ELR (cell line): ENCODE results near the gene PTPRG.
"Not testable (repeated sequence)": the region's sequence is repeated elsewhere in the genome, so short reads cannot be mapped to it uniquely, and the experiment has no call there.

Source experiments
- DNase-seq: peaks from one replicate; pipeline ENCODE4 v3.0.0-alpha.2; 2015; ENCODE audit warnings: low read depth

PTPRG gene

DNA sequence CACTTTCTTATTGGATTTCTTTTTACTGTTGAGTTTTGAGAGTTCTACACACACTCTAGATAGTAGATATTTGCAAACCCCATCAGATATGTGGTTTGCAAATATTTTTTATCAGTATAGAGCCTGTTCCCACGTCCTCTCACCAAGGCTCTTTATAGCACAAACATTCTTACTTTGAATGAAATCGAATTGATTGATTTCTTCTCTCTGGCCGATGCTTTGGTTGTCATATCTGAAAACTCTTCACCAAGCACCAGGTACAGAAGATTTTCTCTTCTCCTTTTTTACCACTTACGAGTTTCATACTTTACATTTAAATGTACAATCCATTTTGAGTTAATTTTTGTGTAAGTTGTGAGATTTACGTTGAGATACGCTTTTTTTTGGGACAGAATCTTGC is 163.4 kb downstream of the PTPRG start:
- no peak for DNase-seq

- peak; percentile 22 for DNase-seq
Observed at GRCh38 chr3:61725851-61726333, 164.5 kb downstream of the PTPRG start.

GRCh38 chr3:61727435-61727834 is 166.1 kb downstream of the PTPRG start:
- no peak for DNase-seq

DNA sequence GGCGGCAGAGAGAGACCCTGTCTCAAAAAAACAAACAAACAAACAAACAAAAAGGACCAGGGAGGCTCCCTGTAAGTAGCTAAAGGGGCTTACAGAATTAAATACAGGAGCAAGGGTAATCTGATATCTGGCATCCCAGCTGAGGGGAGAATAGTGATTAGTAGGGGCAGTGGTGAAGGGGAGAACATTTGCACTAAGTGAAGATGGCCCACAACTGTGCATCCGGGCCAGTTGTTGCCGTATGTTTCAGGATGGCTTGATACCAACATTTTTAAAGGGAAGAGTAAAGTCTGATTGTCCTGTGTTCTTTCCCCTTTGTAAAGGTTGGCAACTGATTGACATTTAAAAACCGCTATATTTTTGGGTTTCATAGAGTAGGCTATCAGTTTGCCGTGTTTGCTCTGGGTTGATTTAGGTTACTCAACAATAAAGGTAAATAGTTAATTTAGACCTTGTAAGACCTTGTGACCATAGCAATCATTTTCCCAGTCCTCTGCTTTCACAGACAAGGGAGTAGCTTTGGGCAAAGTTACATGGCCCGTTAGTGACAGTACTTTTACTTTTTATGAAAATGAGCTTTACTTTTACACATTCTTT is 167.8 kb downstream of the PTPRG start:
- no peak for DNase-seq

DNA sequence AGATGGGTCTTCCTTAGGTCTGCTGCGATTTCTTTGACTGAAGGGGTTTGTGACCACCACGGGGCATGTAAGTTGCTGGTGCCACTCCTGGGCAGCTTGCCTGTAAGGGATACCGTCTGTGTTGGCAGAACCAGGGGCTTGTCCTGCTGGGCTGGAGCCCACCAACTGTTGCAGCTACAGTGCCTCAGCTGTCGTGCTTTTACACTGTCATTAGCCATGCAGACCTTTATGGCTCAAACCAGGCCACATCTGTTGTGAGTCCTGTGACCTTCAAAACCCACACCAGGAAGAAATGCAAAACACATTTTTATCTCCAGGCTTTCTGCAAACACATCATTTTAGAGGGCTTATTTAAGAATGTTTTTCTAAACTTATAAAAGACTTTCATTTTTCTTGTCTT is 168.7 kb downstream of the PTPRG start:
- DNase-seq: no peak

DNA sequence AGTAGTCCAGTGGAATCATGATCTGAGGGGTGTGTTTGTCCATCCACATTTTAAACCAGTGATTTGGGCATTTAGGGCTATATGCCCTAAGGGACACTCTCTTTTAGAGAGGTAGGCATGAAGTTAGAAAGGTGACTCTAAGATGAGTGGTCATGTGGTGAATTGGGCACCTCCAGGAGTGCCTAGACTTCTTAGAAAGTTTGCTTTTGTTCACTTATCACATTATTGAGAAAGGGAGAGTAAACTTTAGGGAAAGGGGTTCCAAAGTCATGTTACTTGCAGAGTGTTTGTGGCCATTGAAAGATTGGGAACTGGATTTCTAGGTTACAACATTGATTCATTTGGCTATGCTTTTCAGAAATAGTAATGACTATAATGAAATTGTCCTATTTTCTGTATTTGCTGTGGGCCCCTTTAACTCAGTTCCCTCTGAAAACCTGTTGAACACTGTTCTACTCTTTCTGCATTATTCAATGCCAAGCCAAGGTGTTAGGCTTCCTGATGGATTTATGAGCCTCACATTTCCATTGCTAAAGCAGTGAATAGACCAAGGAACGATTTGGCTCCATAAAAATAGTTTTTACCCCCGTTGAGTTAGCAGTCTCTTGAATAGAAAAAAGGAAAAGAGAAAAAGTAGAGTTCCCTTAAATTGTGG is 169.3 kb downstream of the PTPRG start:
- DNase-seq: no peak

DNA sequence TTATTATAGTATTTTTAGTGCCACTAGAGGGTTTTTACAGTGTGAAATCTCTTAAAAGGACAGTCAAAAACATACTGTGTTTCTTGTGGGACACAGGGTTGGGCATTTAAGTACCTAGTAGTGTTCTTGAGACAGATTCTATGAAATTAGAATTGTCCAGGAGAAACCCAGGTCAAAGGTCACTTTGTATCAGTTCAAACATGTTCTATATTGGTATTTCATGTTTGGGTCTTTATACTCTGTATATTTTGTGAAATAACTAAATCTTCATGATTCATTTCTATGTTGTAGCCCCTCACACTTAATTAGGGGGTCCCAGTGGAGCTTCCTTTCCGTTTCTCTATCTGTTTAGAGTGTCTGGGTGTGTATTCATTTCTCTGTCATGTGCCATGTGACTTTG is 171.6 kb downstream of the PTPRG start:
- DNase-seq: no peak

DNA sequence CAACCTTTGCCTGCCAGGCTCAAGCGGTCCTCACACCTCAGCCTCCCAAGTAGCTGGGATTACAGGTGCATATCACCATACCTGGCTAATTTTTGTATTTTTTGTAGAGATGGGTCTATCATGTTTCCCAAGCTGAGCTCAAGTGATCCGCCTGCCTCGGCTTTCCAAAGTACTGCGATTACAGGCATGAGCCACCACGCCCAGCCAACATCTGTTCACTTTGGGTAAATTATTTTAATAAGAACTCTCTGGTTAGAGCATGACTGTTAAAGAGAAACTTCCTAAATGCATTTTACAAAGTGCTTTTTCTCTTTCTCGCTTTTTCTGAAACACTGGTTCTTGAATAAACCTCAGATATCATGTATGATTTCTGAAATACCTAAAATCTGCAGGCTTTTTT is 172.5 kb downstream of the PTPRG start:
- no peak for DNase-seq

DNA sequence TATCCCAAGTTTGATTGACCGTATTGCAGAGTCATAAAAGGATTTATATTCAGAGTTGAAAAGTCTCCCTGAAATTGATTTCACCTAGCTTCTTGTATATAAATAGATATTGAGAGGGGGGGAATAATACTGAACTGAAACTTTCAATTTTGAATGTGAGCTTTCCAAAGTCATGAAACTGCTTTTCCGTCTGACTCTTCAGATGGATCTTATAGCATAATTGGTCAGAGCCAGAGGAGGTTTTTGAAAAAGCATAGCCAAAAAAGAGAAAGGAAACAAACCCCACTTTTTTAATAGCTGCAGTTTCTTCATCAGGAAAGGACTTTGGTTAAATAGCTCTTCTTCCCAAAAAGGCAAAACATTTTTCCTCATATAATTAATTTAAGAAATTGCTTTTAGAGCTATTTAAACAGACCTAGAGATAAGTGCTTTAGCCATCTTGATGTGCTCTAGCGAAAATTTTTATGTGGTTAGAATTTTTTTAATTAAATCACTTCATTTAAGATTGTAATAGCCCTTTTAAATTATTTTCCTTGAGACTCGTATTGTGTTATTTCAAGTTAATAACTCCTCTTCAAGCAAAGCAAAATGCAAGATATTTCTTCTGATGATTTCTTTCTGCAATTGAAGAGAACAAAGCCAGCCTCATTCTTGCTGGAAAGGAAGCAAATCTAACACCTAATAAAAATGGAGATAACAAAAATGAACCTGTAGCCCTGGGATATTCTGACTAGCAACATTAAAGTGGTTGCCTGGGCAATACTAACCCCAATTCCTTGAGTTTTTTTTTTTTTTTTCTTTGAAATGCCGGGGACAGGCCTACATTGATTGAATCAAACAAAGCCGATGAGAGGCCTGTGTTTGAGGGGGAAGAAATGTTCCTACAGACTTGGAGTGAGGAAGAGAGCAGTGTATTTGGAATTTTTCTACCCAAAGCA is 173.6 kb downstream of the PTPRG start:
- DNase-seq: no peak

- peak; percentile 39 for DNase-seq
Observed at GRCh38 chr3:61736506-61736905, 175.1 kb downstream of the PTPRG start.

GRCh38 chr3:61739640-61740039 is 178.3 kb downstream of the PTPRG start:
- DNase-seq: no peak

DNA sequence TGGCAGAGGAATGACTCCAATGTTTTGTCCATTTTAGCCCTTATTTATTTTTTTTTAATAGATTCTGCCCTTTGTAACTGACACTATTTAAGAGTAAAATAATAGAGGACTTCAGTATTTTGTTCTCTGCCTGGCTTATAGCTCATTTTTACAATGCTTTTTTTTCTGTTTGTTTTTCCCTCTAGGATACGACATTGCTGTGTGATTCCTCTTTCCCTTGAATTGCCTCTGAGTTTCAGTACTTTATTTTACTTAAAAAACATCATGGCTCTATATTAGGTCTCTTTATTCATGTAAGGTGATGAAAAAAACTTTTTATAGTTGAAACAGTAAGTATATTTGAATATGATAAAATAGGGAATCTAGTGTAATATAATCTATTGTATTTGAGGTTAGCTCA is 179.1 kb downstream of the PTPRG start:
- DNase-seq: no peak

DNA sequence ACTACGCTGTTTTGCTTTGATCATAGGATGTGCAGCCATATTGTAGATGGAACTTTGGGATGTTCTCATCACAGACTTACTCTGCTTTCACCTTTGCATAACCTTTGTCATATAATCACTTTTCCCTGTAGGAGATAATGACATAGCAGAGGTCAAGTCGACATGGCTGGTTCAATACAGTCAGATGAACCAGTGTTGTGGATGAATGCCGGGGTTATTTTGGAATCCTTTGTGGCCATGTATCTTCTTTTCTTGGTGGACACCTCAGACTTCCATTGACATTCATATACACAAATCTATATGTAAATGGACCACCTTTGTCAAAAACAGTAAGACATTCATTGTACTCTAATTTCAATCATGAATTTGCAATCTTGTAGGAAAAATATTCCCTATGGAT is 180.2 kb downstream of the PTPRG start:
- DNase-seq: no peak

- no peak for DNase-seq
Observed at GRCh38 chr3:61742006-61742405, 180.6 kb downstream of the PTPRG start.

DNA sequence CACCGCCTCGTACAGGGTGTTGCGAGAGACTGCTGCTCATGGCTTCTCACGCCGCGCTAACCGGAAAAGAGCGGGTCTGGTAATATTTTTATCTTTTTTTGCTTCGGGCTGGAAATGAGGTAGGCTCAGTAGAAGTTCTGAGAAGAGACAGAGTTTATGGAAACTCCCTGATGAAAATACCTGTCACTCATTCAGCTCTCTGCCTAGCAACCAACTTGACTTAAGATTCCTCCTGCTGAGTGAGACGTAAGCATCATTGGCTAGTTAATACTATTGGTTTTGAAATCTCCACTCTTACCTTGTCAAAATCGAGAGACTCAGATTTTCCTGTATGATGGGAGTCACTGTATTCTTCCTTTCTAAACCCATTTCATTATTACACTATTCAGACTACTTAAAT is 181.7 kb downstream of the PTPRG start:
- DNase-seq: no peak

DNA sequence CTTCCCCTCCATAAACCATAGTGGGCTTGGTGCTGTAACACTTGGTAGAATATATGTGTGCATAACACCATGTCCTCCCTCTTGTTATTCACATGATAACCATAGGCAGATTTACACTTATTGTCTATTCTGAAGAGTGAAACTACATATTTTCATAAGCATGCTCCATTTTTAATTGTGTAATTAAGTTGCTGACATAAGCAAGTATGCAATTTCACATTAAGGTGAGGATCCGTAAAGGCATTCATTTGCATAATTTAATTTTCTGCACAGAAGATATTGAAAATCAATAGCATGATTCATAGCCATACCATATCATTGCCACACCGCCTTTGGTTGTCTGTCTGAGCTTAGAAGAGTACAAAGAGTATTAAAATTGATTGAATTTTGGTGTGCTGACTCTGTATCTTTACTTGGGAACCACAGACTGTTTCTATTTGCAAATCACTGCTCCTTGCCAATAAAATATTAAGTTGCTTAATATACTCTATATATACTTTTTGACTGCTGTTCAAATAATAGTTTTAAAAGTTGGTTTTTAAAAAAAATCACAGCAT is 182.4 kb downstream of the PTPRG start:
- no peak for DNase-seq

DNA sequence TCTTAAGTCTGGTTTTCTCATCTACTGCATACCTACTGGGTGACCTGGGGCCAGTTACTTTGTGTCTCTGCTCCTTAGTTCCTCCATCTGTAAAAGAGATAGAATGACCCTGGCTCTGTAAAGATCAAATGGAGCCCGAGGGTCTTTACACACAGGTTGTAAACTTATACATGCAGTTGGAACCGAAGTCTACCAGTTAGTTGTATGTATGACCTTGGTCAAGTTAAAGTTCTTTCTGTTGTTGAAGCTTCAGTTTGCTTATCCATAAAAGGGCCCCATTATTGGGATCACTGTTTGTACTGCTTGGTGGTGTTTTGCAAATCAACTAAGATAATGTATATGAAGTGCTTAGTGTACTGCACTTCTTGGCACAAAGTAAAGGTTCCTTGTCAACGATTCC is 186.9 kb downstream of the PTPRG start:
- DNase-seq: no peak

GRCh38 chr3:61750766-61751165 is 189.4 kb downstream of the PTPRG start:
- no peak for DNase-seq

GRCh38 chr3:61758839-61759238 is 197.5 kb downstream of the PTPRG start:
- DNase-seq: no peak

- DNase-seq: not testable (repeated sequence)
Observed at GRCh38 chr3:61760783-61761182, 199.4 kb downstream of the PTPRG start.

DNA sequence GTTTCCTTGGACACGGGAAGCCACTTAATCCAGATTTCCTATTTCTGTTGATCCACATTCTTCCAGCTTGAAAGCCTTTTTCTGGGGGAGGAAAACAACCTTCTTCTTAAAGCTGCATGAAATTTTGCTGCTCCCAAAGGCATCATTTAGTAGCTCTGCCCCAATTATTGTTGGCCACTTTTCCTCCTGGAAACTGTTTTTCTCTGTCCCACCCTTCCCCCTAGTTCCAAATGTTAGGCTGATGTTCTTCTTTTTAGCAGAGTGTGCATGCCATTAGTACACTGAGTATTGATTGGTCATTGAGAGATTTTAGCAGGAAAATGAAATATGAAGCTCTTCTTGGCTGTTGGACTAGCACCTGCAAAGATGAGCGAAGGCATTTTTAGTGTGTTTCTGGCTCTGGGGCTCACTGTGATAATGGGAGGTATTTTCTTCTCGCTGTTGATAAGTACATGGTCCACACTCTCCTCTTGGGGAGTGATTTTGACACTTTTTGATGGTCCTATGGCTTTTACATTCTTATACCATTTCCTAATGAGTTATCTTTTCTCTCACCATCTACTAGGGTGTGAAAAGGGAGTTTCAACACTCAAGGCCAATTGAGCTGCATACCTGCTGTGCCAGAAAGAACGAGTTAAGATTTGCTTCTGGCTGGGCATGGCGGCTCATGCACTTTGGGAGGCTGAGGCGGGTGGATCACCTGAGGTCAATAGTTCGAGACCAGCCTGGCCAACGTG is 200.5 kb downstream of the PTPRG start:
- no peak for DNase-seq
